Mammary epithelial cell (primary cell): ENCODE results near the gene CAMSAP1.

Experiments used
- CTCF ChIP-seq, 2 donors: IDR thresholded peaks in 1 of 2; conservative IDR thresholded peaks in 1 of 2; 2 replicates each; pipeline ENCODE4 v1.5.1; 2011 to 2012; ENCODE audit warnings: inconsistent platforms in 2 of 2, low read length in 2 of 2, mild to moderate bottlenecking in 2 of 2, control low read depth in 1 of 2, low read depth in 1 of 2; ENCODE audit not compliant: insufficient read depth in 1 of 2; ENCODE audit errors: extremely low read depth in 1 of 2
- EZH2 ChIP-seq: IDR thresholded peaks from 2 replicates; pipeline ENCODE4 v1.6.1; 2012; ENCODE audit warnings: low read length, inconsistent platforms, borderline replicate concordance

DNA sequence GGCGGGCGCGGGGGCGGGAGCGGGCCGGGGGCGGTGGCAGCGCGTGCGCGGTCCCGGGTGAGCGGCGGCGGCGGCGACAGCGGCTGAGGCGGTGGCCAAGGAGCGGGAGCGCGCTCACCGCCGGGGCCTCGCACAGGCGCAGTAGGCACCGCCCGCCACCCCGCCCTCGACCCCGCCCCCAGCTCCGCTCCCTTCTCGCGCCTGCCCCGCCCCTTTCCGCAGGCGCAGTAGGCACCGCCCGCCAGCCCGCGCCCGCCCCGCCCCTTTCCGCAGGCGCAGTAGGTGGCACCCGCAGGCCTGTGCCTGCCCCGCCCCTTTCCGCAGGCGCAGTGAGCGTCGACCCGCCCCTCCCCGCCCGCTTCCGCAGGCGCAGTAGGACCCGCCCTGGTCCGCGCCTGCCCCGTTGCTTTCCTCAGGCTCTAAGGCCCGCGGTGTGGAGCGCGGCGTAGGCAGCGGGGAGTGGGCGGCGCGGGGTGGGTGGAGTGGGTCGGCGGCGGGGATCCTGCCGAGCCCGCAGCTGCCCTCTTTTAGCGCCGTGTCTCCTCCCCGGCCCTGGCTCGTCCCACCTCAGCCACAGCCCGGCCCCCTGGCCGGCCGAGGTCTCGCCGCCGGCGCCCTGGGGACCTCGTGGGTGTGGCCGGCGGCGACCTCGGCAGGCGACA lies at the start of gene CAMSAP1:
- TF ChIP-seq CTCF (conservative IDR thresholded peaks at IDR 0.05 in 1 of 2, IDR thresholded peaks at IDR 0.05 in 1 of 2; ENCODE audit: extremely low read depth in 1 of 2, insufficient read depth in 1 of 2, low read depth in 1 of 2, low read length in 2 of 2) = no peak
- TF ChIP-seq EZH2 = no peak
